HG03565 (cell line): ENCODE measurements around the gene ALG14.
A peak's percentile ranks its signal among the peaks of the same experiment; 100 is the strongest.
"Not testable (repeated sequence)": the region's sequence is repeated elsewhere in the genome, so short reads cannot be mapped to it uniquely, and the experiment has no call there.

ENCODE experiments used
- ATAC-seq: cut with Tn5 transposase; IDR thresholded peaks from one replicate; pipeline ENCODE4 v1.9.1; 2021; ENCODE audit warnings: mild to moderate bottlenecking, moderate library complexity; ENCODE audit not compliant: unreplicated experiment

The ALG14 gene

GRCh38 chr1:95046359-95046758 is 26.4 kb downstream of the ALG14 start:
- no peak for ATAC-seq

GRCh38 chr1:95043141-95043980 is 29.4 kb downstream of the ALG14 start:
- peak; percentile 90 for ATAC-seq

- no peak for ATAC-seq
Measured at GRCh38 chr1:95042286-95042685, 30.5 kb downstream of the ALG14 start.

- ATAC-seq, result peak; percentile 50
Measured at GRCh38 chr1:95041491-95042165, 31.1 kb downstream of the ALG14 start.

- no peak for ATAC-seq
Measured at GRCh38 chr1:95040032-95040525, 32.7 kb downstream of the ALG14 start.

GRCh38 chr1:95039360-95040031 is 33.3 kb downstream of the ALG14 start:
- ATAC-seq, result no peak

GRCh38 chr1:95035536-95035935 is 37.2 kb downstream of the ALG14 start:
- ATAC-seq, result no peak

- ATAC-seq, result no peak
Measured at GRCh38 chr1:95034506-95034905, 38.2 kb downstream of the ALG14 start.

- no peak for ATAC-seq
Measured at GRCh38 chr1:95033843-95034242, 38.9 kb downstream of the ALG14 start.

- no peak for ATAC-seq
Measured at GRCh38 chr1:95029532-95029931, 43.2 kb downstream of the ALG14 start.

- no peak for ATAC-seq
Measured at GRCh38 chr1:95028954-95029353, 43.8 kb downstream of the ALG14 start.

- no peak for ATAC-seq
Measured at GRCh38 chr1:95027046-95027445, 45.7 kb downstream of the ALG14 start.

- ATAC-seq, result no peak
Measured at GRCh38 chr1:95023399-95024043, 49.2 kb downstream of the ALG14 start.

GRCh38 chr1:95022644-95022926 is 50.2 kb downstream of the ALG14 start:
- no peak for ATAC-seq

- ATAC-seq, result no peak
Measured at GRCh38 chr1:95021805-95022643, 50.7 kb downstream of the ALG14 start.

- no peak for ATAC-seq
Measured at GRCh38 chr1:95021119-95021518, 51.6 kb downstream of the ALG14 start.

GRCh38 chr1:95019466-95019865 is 53.3 kb downstream of the ALG14 start:
- not testable (repeated sequence) for ATAC-seq

- no peak for ATAC-seq
Measured at GRCh38 chr1:95018602-95019369, 54.0 kb downstream of the ALG14 start.

GRCh38 chr1:95017775-95018174 is 55.0 kb downstream of the ALG14 start:
- ATAC-seq, result no peak

GRCh38 chr1:95015076-95015475 is 57.7 kb downstream of the ALG14 start:
- ATAC-seq, result no peak
